ENCODE data around the gene BTG4.

The BTG4 gene

GRCh38 chr11:111512296-111513239, at the start of gene BTG4:
Gene BTG4 (minus strand): TSS chr11:111512386. CDS start chr11:111498776, 13,610 bp downstream.
- peaks cover 0 to 2% (median 0%) of the 10 kb centered on the region in 10 experiments; a peak in 2 of 20 replicates for H3K4me1 ChIP-seq
- no peaks in the 10 kb centered on the region for H3K36me3 ChIP-seq
- H3K4me3 ChIP-seq: peak within 1 kb of the TSS in 2 of 10 experiments; percentile 18 to 28; a peak in 2 of 20 replicates
- H3K4me2 ChIP-seq: no peak within 1 kb of the TSS
- H4K20me1 ChIP-seq: no peaks in the 10 kb centered on the region
- H3K9me3 ChIP-seq (replicated peaks in 1 of 11): peaks cover 12 to 33% (median 18%) of the 10 kb centered on the region in 11 experiments
- H3K27me3 ChIP-seq: peaks cover 16 to 36% (median 33%) of the 10 kb centered on the region in 11 experiments
- TF ChIP-seq Cebpa-rat (IDR thresholded peaks at IDR 0.05): no peak
- no peak within 1 kb of the TSS for H3K9ac ChIP-seq
- no peak within 1 kb of the TSS for H3K27ac ChIP-seq

GRCh38 chr11:111561791-111562325, 49.7 kb upstream of the BTG4 start:
- Histone ChIP-seq H4K20me1 (no peaks in the 10 kb centered on the region), H3K9me3 (replicated peaks in 1 of 11) (peaks cover 0 to 3% (median under 1%) of the 10 kb centered on the region in 11 experiments; a peak in 8 of 22 replicates), H3K27me3 (no peaks in the 10 kb centered on the region), H3K27ac (no peak overlapping the region), H3K4me2 (peak overlapping the region in 2 of 11 experiments; percentile 46 to 48; a peak in 4 of 22 replicates), H3K36me3 (no peaks in the 10 kb centered on the region), H3K4me1 (peaks cover 0 to 12% (median 0%) of the 10 kb centered on the region in 10 experiments; a peak in 6 of 20 replicates), H3K4me3 (no peak overlapping the region), H3K9ac (no peak overlapping the region)
- TF ChIP-seq Cebpa-rat (IDR thresholded peaks at IDR 0.05): no peak

DNA sequence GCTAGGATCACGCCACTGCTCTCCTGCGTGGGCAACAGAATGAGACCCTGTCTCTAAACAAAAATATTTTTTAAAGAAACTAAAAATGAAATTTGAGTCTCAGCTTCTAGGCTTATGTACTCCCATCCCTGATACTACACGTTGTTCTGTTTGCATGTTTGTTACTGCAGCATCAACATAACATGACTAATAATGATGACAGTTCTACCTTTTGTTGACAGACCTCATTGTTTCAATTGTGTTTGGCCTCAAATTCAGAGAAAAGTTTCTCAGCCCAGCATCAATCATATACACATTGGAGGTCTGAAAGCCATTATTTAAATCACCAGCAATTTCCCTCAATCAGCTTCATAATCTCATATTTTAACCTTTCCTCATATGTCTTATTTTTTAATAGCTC, 49.1 kb upstream of the BTG4 start:
- H3K27ac ChIP-seq: no peak overlapping the region

GRCh38 chr11:111560800-111561199, 48.6 kb upstream of the BTG4 start:
- no peaks in the 10 kb centered on the region for H3K27me3 ChIP-seq
- peaks cover 0 to 12% (median 0%) of the 10 kb centered on the region in 10 experiments; a peak in 6 of 20 replicates for H3K4me1 ChIP-seq
- H3K4me2 ChIP-seq: 0 out of 22 replicates have a peak overlapping the region, but pooled peaks of 1 of the 11 experiments have one; percentile 7
- H3K9me3 ChIP-seq (replicated peaks in 1 of 11): peaks cover 9 to 14% (median 11%) of the 10 kb centered on the region in 11 experiments
- H3K36me3 ChIP-seq: peaks cover 0 to 5% (median 0%) of the 10 kb centered on the region in 11 experiments; a peak in 1 of 22 replicates
- no peak overlapping the region for H3K9ac ChIP-seq
- H4K20me1 ChIP-seq: no peaks in the 10 kb centered on the region
- no peak for TF ChIP-seq Cebpa-rat (IDR thresholded peaks at IDR 0.05)
- H3K27ac ChIP-seq: no peak overlapping the region
- no peak overlapping the region for H3K4me3 ChIP-seq

More for the DNA sequence above, 49.1 kb upstream of the BTG4 start:
- Histone ChIP-seq H3K9me3 (replicated peaks in 1 of 11) (peaks cover 4 to 9% (median 6%) of the 10 kb centered on the region in 11 experiments), H3K4me1 (peaks cover 0 to 12% (median 0%) of the 10 kb centered on the region in 10 experiments; a peak in 6 of 20 replicates), H3K4me3 (no peak overlapping the region), H3K9ac (no peak overlapping the region), H3K36me3 (no peaks in the 10 kb centered on the region), H3K4me2 (peak overlapping the region in 2 of 11 experiments; percentile 46 to 48; a peak in 3 of 22 replicates), H4K20me1 (no peaks in the 10 kb centered on the region), H3K27me3 (no peaks in the 10 kb centered on the region)
- no peak for TF ChIP-seq Cebpa-rat (IDR thresholded peaks at IDR 0.05)

DNA sequence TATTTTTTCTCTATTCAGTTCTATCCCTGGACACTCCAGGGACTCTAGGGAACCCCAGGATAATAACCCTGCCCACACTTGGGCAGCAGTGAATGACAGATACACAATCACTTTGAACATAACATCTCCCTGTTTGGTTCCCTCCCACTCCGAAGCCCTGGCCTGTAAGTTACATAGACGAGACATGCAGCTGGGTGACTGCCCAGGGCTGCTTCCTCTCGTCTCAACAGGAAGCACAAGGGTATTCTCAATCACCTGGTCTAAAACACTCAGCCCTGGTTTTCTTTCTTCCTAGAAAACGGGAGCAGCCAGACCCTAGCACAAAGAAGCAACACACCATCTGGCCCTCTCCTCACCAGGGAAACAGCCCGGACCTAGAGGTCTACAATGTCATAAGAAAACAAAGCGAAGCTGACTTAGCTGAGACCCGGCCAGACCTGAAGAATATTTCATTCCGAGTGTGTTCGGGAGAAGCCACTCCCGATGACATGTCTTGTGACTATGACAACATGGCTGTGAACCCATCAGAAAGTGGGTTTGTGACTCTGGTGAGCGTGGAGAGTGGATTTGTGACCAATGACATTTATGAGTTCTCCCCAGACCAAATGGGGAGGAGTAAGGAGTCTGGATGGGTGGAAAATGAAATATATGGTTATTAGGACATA, 47.7 kb upstream of the BTG4 start:
- H3K4me2 ChIP-seq: no peak overlapping the region
- H3K27me3 ChIP-seq: no peaks in the 10 kb centered on the region
- TF ChIP-seq Cebpa-rat (IDR thresholded peaks at IDR 0.05): no peak
- no peak overlapping the region for H3K9ac ChIP-seq
- H3K36me3 ChIP-seq: peaks cover 0 to 5% (median 0%) of the 10 kb centered on the region in 11 experiments; a peak in 1 of 22 replicates
- H3K27ac ChIP-seq: no peak overlapping the region
- H3K4me3 ChIP-seq: no peak overlapping the region
- no peaks in the 10 kb centered on the region for H4K20me1 ChIP-seq
- H3K9me3 ChIP-seq (replicated peaks in 1 of 11): peaks cover 10 to 21% (median 15%) of the 10 kb centered on the region in 11 experiments
- peaks cover 0 to 12% (median 0%) of the 10 kb centered on the region in 10 experiments; a peak in 6 of 20 replicates for H3K4me1 ChIP-seq

DNA sequence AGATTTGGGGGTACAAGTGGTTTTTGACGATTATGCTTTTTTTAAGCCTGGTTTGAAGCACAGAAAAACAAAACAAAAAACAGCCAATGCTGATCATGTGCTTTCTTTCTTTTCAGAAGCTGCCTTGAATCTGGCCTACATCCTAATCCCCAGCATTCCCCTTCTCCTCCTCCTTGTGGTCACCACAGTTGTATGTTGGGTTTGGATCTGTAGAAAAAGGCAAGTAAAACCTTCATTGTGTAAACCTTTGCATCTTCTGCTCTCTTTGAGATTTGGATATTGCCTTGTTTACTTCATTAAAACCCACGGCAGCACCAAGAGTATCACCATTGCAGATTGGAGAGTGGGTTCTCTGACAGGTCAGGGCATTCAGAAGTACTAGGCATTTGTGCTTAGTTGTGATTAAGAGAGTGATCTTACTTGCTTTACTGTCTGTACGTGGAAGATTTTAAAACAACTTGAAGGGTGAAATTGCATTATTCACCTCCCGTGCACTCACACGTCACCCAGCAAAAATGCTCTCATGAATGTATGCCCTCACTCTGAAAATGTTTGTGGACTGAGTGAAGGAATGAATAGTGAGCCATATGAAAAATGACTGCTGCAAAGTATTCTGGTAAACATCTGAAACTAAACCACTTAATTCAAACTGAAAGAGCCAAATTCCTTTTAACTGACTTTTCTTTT, 45.4 kb upstream of the BTG4 start:
- H3K4me2 ChIP-seq: no peak overlapping the region
- H3K27me3 ChIP-seq: no peaks in the 10 kb centered on the region
- no peaks in the 10 kb centered on the region for H4K20me1 ChIP-seq
- peaks cover 10 to 23% (median 15%) of the 10 kb centered on the region in 11 experiments for H3K9me3 ChIP-seq (replicated peaks in 1 of 11)
- peaks cover 0 to 5% (median 0%) of the 10 kb centered on the region in 11 experiments; a peak in 1 of 22 replicates for H3K36me3 ChIP-seq
- peaks cover 0 to 12% (median 0%) of the 10 kb centered on the region in 10 experiments; a peak in 6 of 20 replicates for H3K4me1 ChIP-seq
- no peak for TF ChIP-seq Cebpa-rat (IDR thresholded peaks at IDR 0.05)
- no peak overlapping the region for H3K27ac ChIP-seq
- H3K4me3 ChIP-seq: no peak overlapping the region
- no peak overlapping the region for H3K9ac ChIP-seq

DNA sequence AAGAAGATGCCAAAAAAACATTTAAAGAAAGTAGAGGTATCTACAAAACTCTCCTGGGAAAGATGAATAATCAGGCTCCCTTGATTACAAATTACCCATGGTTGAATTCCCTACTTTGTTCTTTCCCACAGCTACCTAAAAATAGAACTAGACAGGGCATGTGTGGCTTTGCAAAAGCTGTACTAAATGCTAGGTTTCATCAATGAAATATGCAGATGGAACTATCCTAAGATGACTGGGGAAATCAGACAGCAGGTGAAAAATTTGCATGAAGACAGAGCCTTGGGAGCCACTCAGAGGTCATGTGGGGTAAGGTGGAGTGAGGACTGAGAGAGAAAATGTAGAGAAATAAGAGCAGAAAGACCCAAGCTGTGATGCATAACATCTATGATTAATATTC, 43.1 kb upstream of the BTG4 start:
- peaks cover 10 to 23% (median 15%) of the 10 kb centered on the region in 11 experiments for H3K9me3 ChIP-seq (replicated peaks in 1 of 11)
- no peak overlapping the region for H3K9ac ChIP-seq
- H3K36me3 ChIP-seq: peaks cover 0 to 5% (median 0%) of the 10 kb centered on the region in 11 experiments; a peak in 1 of 22 replicates
- H4K20me1 ChIP-seq: no peaks in the 10 kb centered on the region
- peaks cover 0 to 4% (median 0%) of the 10 kb centered on the region in 10 experiments; a peak in 1 of 20 replicates for H3K4me1 ChIP-seq
- H3K27me3 ChIP-seq: no peaks in the 10 kb centered on the region
- no peak overlapping the region for H3K4me2 ChIP-seq
- H3K27ac ChIP-seq: no peak overlapping the region
- TF ChIP-seq Cebpa-rat (IDR thresholded peaks at IDR 0.05): no peak
- H3K4me3 ChIP-seq: no peak overlapping the region

GRCh38 chr11:111554532-111554931, 42.3 kb upstream of the BTG4 start:
- Histone ChIP-seq H3K9me3 (replicated peaks in 1 of 11) (peaks cover 10 to 23% (median 15%) of the 10 kb centered on the region in 11 experiments), H3K4me1 (no peaks in the 10 kb centered on the region; a peak in 1 of 20 replicates), H3K4me2 (no peak overlapping the region), H3K36me3 (peaks cover 0 to 5% (median 0%) of the 10 kb centered on the region in 11 experiments; a peak in 1 of 22 replicates), H3K4me3 (no peak overlapping the region), H3K9ac (no peak overlapping the region), H4K20me1 (no peaks in the 10 kb centered on the region), H3K27ac (no peak overlapping the region), H3K27me3 (no peaks in the 10 kb centered on the region)
- TF ChIP-seq Cebpa-rat (IDR thresholded peaks at IDR 0.05): no peak
